Measurements from ENCODE around the gene CDKAL1.
A peak's percentile ranks its signal among the peaks of the same experiment; 100 is the strongest.

Gene CDKAL1

DNA sequence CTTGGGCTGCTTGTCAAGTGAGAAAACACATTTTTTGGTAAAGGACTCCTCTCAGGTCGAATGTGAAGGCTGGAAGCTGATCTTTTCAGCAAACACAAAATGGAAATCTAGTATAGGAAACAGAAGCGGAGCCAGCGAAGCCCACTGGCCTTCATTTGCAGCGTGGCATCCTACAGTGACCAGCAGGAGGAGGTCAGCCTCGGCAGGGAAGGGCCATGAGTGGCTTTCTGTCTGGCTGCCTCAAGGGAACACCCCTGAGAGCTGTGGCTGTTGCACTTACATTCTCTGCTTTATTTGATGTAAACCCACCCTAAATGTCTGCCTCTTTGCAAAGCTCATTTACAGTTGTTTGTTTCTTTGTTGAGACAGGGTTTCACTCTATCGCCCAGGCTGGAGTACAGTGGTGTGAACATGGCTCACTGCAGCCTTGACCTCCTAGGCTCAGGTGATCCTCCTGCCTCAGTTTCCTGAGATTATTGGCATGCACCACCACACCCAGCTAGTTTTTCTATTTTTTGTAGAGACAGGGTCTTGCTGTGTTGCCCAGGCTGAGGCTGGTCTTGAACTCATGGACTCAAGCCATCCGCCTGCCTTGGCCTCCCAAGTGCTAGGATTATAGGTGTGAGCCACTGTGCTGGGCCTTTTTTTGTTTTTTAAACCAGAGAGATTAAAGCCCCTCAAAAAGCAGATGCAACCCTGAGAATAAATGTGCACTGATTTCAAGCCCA is 737.3 kb downstream of the CDKAL1 start:
- no peak for TF ChIP-seq CTCF (IDR thresholded peaks at IDR 0.05; ENCODE audit: poor library complexity, severe bottlenecking)
- ATAC-seq (ENCODE audit: low read depth) = no peak

GRCh38 chr6:21273451-21273850 is 739.2 kb downstream of the CDKAL1 start:
- no peak overlapping the region for H3K4me3 ChIP-seq (ENCODE audit: severe bottlenecking)
- DNase-seq (ENCODE audit: low spot score) (no peak), ATAC-seq (ENCODE audit: low read depth) (no peak)
- no peaks in the 10 kb centered on the region for H3K36me3 ChIP-seq (ENCODE audit: low read depth)
- no peak for TF ChIP-seq CTCF (IDR thresholded peaks at IDR 0.05; ENCODE audit: poor library complexity, severe bottlenecking)
- no peaks in the 10 kb centered on the region for H3K27me3 ChIP-seq (ENCODE audit: insufficient read depth, poor library complexity, severe bottlenecking)
- no peak overlapping the region for H3K27ac ChIP-seq (ENCODE audit: poor library complexity, severe bottlenecking)
- peaks cover 13% of the 10 kb centered on the region for H3K4me1 ChIP-seq (ENCODE audit: insufficient read depth, poor library complexity, severe bottlenecking)
- no peaks in the 10 kb centered on the region for H3K9me3 ChIP-seq (ENCODE audit: severe bottlenecking)

More for the DNA sequence above, 737.3 kb downstream of the CDKAL1 start:
- Histone ChIP-seq H3K27ac (ENCODE audit: poor library complexity, severe bottlenecking) (no peak overlapping the region), H3K4me3 (ENCODE audit: severe bottlenecking) (no peak overlapping the region), H3K4me1 (ENCODE audit: insufficient read depth, poor library complexity, severe bottlenecking) (no peaks in the 10 kb centered on the region), H3K9me3 (ENCODE audit: severe bottlenecking) (no peaks in the 10 kb centered on the region), H3K36me3 (ENCODE audit: low read depth) (no peaks in the 10 kb centered on the region), H3K27me3 (ENCODE audit: insufficient read depth, poor library complexity, severe bottlenecking) (no peaks in the 10 kb centered on the region)
- DNase-seq (ENCODE audit: low spot score) = no peak

GRCh38 chr6:21274851-21275250 is 740.6 kb downstream of the CDKAL1 start:
- ATAC-seq (ENCODE audit: low read depth) = no peak
- TF ChIP-seq CTCF (IDR thresholded peaks at IDR 0.05; ENCODE audit: poor library complexity, severe bottlenecking) = no peak
- Histone ChIP-seq H3K27ac (ENCODE audit: poor library complexity, severe bottlenecking) (no peak overlapping the region), H3K4me1 (ENCODE audit: insufficient read depth, poor library complexity, severe bottlenecking) (peaks cover 13% of the 10 kb centered on the region), H3K36me3 (ENCODE audit: low read depth) (no peaks in the 10 kb centered on the region), H3K9me3 (ENCODE audit: severe bottlenecking) (no peaks in the 10 kb centered on the region), H3K4me3 (ENCODE audit: severe bottlenecking) (no peak overlapping the region), H3K27me3 (ENCODE audit: insufficient read depth, poor library complexity, severe bottlenecking) (no peaks in the 10 kb centered on the region)
- DNase-seq (ENCODE audit: low spot score) = no peak

DNA sequence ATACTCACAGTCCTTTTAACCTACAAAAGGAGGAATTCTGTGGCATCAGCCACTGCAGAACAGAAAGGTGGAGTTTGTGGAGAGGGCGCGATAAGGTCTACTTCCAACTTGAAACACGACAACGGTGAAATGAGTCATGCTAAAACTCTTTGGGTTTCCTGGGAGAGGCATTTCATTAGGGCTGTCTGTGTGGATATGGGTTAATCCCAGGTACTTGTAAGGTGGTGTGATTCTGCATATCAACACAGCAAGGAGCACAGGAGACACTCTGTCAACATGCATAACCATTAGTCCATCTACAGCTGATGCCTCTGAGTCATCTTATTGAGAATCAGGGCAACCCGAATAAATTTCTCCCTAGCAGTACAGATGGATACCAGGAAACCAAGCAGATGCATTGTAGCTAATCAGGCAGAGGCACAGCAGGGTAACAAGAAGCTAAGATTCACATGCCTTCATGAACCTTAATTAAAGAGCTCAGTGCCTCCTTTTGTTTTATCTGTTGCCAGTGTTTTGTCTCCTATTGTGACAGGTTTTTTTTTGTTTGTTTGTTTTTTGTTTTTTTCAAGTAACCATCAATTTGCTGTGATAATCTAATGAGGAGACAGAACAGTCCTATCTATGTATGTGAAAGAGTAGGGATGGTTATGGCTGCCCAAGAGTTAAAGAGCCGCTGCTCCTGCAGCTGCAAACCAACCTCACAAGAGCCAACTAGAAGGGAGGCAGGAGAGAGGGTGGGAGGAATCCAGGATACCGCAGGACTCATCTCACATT is 743.5 kb downstream of the CDKAL1 start:
- no peak for TF ChIP-seq CTCF (IDR thresholded peaks at IDR 0.05; ENCODE audit: poor library complexity, severe bottlenecking)
- DNase-seq (ENCODE audit: low spot score) = no peak
- H3K4me1 ChIP-seq (ENCODE audit: insufficient read depth, poor library complexity, severe bottlenecking) = peaks cover 17% of the 10 kb centered on the region

GRCh38 chr6:21278375-21278745 is 744.1 kb downstream of the CDKAL1 start:
- H3K4me1 ChIP-seq (ENCODE audit: insufficient read depth, poor library complexity, severe bottlenecking) = peaks cover 17% of the 10 kb centered on the region
- no peaks in the 10 kb centered on the region for H3K9me3 ChIP-seq (ENCODE audit: severe bottlenecking)
- no peaks in the 10 kb centered on the region for H3K36me3 ChIP-seq (ENCODE audit: low read depth)
- no peak for ATAC-seq (ENCODE audit: low read depth)
- DNase-seq (ENCODE audit: low spot score) = no peak
- no peaks in the 10 kb centered on the region for H3K27me3 ChIP-seq (ENCODE audit: insufficient read depth, poor library complexity, severe bottlenecking)
- peak overlapping the region; percentile 36 for H3K27ac ChIP-seq (ENCODE audit: poor library complexity, severe bottlenecking)
- H3K4me3 ChIP-seq (ENCODE audit: severe bottlenecking) = no peak overlapping the region
- TF ChIP-seq CTCF (IDR thresholded peaks at IDR 0.05; ENCODE audit: poor library complexity, severe bottlenecking) = no peak

More for the DNA sequence above, 743.5 kb downstream of the CDKAL1 start:
- Histone ChIP-seq H3K27me3 (ENCODE audit: insufficient read depth, poor library complexity, severe bottlenecking) (no peaks in the 10 kb centered on the region), H3K36me3 (ENCODE audit: low read depth) (no peaks in the 10 kb centered on the region), H3K9me3 (ENCODE audit: severe bottlenecking) (no peaks in the 10 kb centered on the region), H3K27ac (ENCODE audit: poor library complexity, severe bottlenecking) (peak overlapping the region; percentile 36), H3K4me3 (ENCODE audit: severe bottlenecking) (no peak overlapping the region)
- peak; percentile 99 for ATAC-seq (ENCODE audit: low read depth)
